ENCODE data around the gene ZNF333. TPM values are rescaled to one million over a fixed set of nuclear protein-coding genes. Genes with fewer than 3 reads are reported as not detected.

ZNF333 gene
- polyA plus RNA-seq, 1 of the 3 experiments (the other 2 are of a cell fraction) = 15.2 TPM

- no peaks in the 10 kb centered on the region for H4K20me1 ChIP-seq (ENCODE audit: insufficient read depth)
- TF ChIP-seq TEAD4 (IDR thresholded peaks at IDR 0.05; ENCODE audit: borderline replicate concordance, insufficient read depth) = no peak
- TF ChIP-seq GATA2 (CRISPR knock-in tag; IDR thresholded peaks at IDR 0.05) = no peak
- TF ChIP-seq CTCF (IDR thresholded peaks at IDR 0.05) = no peak
- ChIA-PET CTCF (no interaction called here), POLR2A (no interaction called here)
- WGBS (ENCODE audit: low lambda C conversion rate) = 2% methylated on average over 4 of the region's 4 CpGs
- no peak overlapping the region for H3K4me2 ChIP-seq
- no peaks in the 10 kb centered on the region for H3K36me3 ChIP-seq (replicated peaks in 1 of 2; ENCODE audit: control insufficient read depth in 1 of 2, insufficient read depth in 2 of 2, low read length in 1 of 2)
- no peaks in the 10 kb centered on the region for H3K79me2 ChIP-seq (ENCODE audit: insufficient read depth)
- H3F3A ChIP-seq (replicated peaks; ENCODE audit: insufficient read depth) = no peaks in the 10 kb centered on the region
- H3K4me3 ChIP-seq (ENCODE audit: low read depth in 2 of 2, low read length in 1 of 2) = no peak overlapping the region
- no peak for DNase-seq
- H3K9me2 ChIP-seq = no peaks in the 10 kb centered on the region
- no peak overlapping the region for H3K27ac ChIP-seq (ENCODE audit: low read depth in 2 of 2, low read length in 1 of 2)
- H3K9ac ChIP-seq = no peak overlapping the region
- no peaks in the 10 kb centered on the region for H3K9me3 ChIP-seq
- H2AFZ ChIP-seq (ENCODE audit: low read depth) = no peak overlapping the region
- peaks cover 22% of the 10 kb centered on the region; the same call in 1 of the 2 replicates for H3K27me3 ChIP-seq (ENCODE audit: insufficient read depth)
- no peaks in the 10 kb centered on the region for H3K4me1 ChIP-seq (ENCODE audit: control insufficient read depth in 1 of 2, insufficient read depth in 2 of 2, low read depth in 1 of 2, low read length in 1 of 2)
Observed at GRCh38 chr19:14649020-14649419, 40.8 kb upstream of the ZNF333 start.

- Histone ChIP-seq H4K20me1 (ENCODE audit: insufficient read depth) (no peaks in the 10 kb centered on the region), H2AFZ (ENCODE audit: low read depth) (no peak overlapping the region), H3K4me1 (ENCODE audit: control insufficient read depth in 1 of 2, insufficient read depth in 2 of 2, low read depth in 1 of 2, low read length in 1 of 2) (no peaks in the 10 kb centered on the region), H3K9me2 (no peaks in the 10 kb centered on the region), H3K27ac (ENCODE audit: low read depth in 2 of 2, low read length in 1 of 2) (no peak overlapping the region), H3K79me2 (ENCODE audit: insufficient read depth) (no peaks in the 10 kb centered on the region), H3K36me3 (replicated peaks in 1 of 2; ENCODE audit: control insufficient read depth in 1 of 2, insufficient read depth in 2 of 2, low read length in 1 of 2) (no peaks in the 10 kb centered on the region), H3K4me3 (ENCODE audit: low read depth in 2 of 2, low read length in 1 of 2) (no peak overlapping the region), H3K27me3 (ENCODE audit: insufficient read depth) (peaks cover 25% of the 10 kb centered on the region), H3K9me3 (no peaks in the 10 kb centered on the region), H3K4me2 (no peak overlapping the region), H3K9ac (no peak overlapping the region), H3F3A (replicated peaks; ENCODE audit: insufficient read depth) (no peaks in the 10 kb centered on the region)
- no peak for DNase-seq
- ChIA-PET POLR2A (no interaction called here), CTCF (no interaction called here)
- TF ChIP-seq CTCF (IDR thresholded peaks at IDR 0.05) (no peak), REST (IDR thresholded peaks at IDR 0.05; ENCODE audit: low read depth, low read length) (no peak), SIN3A (IDR thresholded peaks at IDR 0.05; ENCODE audit: borderline replicate concordance, low read depth, low read length) (no peak), RXRA (IDR thresholded peaks at IDR 0.05; ENCODE audit: borderline replicate concordance, low read depth) (no peak), EP300 (IDR thresholded peaks at IDR 0.05; ENCODE audit: borderline replicate concordance in 1 of 2, low read depth in 1 of 2, low read length in 1 of 2) (no peak), FOSL2 (IDR thresholded peaks at IDR 0.05; ENCODE audit: borderline replicate concordance, low read depth) (no peak), MAX (IDR thresholded peaks at IDR 0.05; ENCODE audit: low read depth) (no peak), JUND (IDR thresholded peaks at IDR 0.05) (no peak), FOXM1 (IDR thresholded peaks at IDR 0.05; ENCODE audit: low read depth) (no peak), ZBTB33 (IDR thresholded peaks at IDR 0.05; ENCODE audit: borderline replicate concordance, low read depth) (no peak)
- WGBS (ENCODE audit: low lambda C conversion rate) = 9% methylated on average over 2 of the region's 2 CpGs
Observed at GRCh38 chr19:14650161-14650560, 39.7 kb upstream of the ZNF333 start.
